A549 (cell line): ENCODE measurements around the gene ELMO2.

ENCODE experiments used
- CBX8 ChIP-seq: fragments of 200-600 bp; sonication (generic); IDR thresholded peaks from 2 replicates; pipeline ENCODE4 v1.6.1; 2016
- CHD4 ChIP-seq: fragments of 200-600 bp; sonication (generic); IDR thresholded peaks from 2 replicates; pipeline ENCODE4 v1.6.1; 2016; ENCODE audit warnings: antibody characterized with exemption, mild to moderate bottlenecking, borderline replicate concordance
- ESRRA ChIP-seq: fragments of 150-350 bp; IDR thresholded peaks from 2 replicates; pipeline ENCODE4 v1.6.1; 2014; ENCODE audit warnings: mild to moderate bottlenecking, low read length, borderline replicate concordance
- HEYL ChIP-seq: fragments of 250-450 bp; sonication (Bioruptor Pico); IDR thresholded peaks from 2 replicates; pipeline ENCODE4 v1.8.0; 2021; ENCODE audit warnings: mild to moderate bottlenecking, moderate library complexity
- HOXA7 ChIP-seq: fragments of 250-450 bp; sonication (Bioruptor Pico); IDR thresholded peaks from 2 replicates; pipeline ENCODE4 v1.5.0; 2020; ENCODE audit warnings: mild to moderate bottlenecking, moderate library complexity
- MAFK ChIP-seq: fragments of 450-650 bp; IDR thresholded peaks from 2 replicates; pipeline ENCODE4 v1.6.1; 2014; ENCODE audit not compliant: partially characterized antibody
- NR3C1 ChIP-seq: fragments of >200 bp; sonication (Bioruptor Twin); formaldehyde crosslinking; IDR thresholded peaks from 3 replicates; pipeline ENCODE4 v1.6.1; 2017
- POLR2A ChIP-seq: IDR thresholded peaks from 2 replicates; pipeline ENCODE4 v1.6.1; 2012; ENCODE audit warnings: mild to moderate bottlenecking, low read length
- RFX5 ChIP-seq: fragments of 450-650 bp; IDR thresholded peaks from 2 replicates; pipeline ENCODE4 v1.7.1; 2014; ENCODE audit warnings: antibody characterized with exemption, mild to moderate bottlenecking, moderate library complexity
- TF ChIP-seq, protein P1 (sequence below): fragments of >200 bp; sonication (Bioruptor Twin); formaldehyde crosslinking; IDR thresholded peaks from 3 replicates; pipeline ENCODE4 v1.5.1; 2016
- TF ChIP-seq, protein P2 (sequence below): fragments of 150-350 bp; IDR thresholded peaks from 2 replicates; pipeline ENCODE4 v1.6.1; 2014; ENCODE audit warnings: low read depth, mild to moderate bottlenecking, low read length
- TF ChIP-seq, protein P3 (sequence below): fragments of 450-650 bp; IDR thresholded peaks from 2 replicates; pipeline ENCODE4 v1.6.1; 2014; ENCODE audit warnings: antibody characterized with exemption
- TF ChIP-seq, protein P4 (sequence below): fragments of 200-600 bp; sonication (generic); IDR thresholded peaks from 2 replicates; pipeline ENCODE4 v1.6.1; 2016; ENCODE audit warnings: antibody characterized with exemption, mild to moderate bottlenecking, moderate library complexity
- TF ChIP-seq, protein P5 (sequence below): IDR thresholded peaks from 2 replicates; pipeline ENCODE4 v1.6.1; 2012

DNA sequence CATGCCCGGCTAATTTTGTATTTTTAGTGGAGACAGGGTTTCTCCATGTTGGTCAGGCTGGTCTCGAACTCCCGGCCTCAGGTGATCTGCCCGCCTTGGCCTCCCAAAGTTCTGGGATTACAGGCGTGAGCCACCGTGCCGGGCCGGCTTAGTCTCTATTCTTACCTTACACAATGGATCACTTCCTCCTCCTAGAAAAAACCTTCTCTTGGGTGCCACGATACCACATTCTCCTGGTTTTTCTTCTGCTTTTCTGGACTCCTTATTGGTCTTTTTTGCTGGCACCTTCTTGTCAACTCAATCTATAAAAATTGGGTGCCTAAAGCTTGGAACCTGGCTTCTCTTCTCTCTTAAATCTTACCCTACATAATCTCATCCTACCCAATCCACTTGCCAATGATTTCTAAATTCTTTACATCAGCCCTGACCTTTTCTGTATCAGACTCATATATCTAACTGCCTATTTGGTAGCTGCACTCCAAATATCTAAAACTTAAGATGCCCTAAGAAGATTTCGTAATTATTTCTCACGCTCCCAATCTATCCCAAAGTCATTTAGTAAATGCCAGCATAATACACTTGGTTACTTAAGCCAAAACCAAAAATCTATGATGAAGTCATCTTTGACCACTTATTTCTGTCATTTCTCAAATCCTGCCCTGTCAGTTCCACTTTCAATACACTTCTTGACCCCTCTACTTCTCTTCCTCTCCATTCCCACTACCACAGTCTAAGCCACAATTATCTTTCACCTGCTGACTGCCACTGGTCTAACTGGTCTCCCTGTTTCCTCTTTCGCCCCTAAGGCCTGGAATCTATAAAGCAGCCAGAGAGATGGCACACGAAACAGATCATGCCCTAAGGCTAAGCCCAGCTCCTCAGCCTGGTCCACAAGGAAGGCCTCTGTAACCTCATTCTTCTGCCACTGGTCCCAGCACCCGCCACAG, 43.2 kb downstream of the ELMO2 start:
- TF ChIP-seq RFX5: no peak
- TF ChIP-seq, protein P1, sequence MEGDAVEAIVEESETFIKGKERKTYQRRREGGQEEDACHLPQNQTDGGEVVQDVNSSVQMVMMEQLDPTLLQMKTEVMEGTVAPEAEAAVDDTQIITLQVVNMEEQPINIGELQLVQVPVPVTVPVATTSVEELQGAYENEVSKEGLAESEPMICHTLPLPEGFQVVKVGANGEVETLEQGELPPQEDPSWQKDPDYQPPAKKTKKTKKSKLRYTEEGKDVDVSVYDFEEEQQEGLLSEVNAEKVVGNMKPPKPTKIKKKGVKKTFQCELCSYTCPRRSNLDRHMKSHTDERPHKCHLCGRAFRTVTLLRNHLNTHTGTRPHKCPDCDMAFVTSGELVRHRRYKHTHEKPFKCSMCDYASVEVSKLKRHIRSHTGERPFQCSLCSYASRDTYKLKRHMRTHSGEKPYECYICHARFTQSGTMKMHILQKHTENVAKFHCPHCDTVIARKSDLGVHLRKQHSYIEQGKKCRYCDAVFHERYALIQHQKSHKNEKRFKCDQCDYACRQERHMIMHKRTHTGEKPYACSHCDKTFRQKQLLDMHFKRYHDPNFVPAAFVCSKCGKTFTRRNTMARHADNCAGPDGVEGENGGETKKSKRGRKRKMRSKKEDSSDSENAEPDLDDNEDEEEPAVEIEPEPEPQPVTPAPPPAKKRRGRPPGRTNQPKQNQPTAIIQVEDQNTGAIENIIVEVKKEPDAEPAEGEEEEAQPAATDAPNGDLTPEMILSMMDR: no peak
- TF ChIP-seq, protein P2, sequence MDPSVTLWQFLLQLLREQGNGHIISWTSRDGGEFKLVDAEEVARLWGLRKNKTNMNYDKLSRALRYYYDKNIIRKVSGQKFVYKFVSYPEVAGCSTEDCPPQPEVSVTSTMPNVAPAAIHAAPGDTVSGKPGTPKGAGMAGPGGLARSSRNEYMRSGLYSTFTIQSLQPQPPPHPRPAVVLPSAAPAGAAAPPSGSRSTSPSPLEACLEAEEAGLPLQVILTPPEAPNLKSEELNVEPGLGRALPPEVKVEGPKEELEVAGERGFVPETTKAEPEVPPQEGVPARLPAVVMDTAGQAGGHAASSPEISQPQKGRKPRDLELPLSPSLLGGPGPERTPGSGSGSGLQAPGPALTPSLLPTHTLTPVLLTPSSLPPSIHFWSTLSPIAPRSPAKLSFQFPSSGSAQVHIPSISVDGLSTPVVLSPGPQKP: no peak
- no peak for TF ChIP-seq MAFK
- no peak for TF ChIP-seq NR3C1
- TF ChIP-seq, protein P3, sequence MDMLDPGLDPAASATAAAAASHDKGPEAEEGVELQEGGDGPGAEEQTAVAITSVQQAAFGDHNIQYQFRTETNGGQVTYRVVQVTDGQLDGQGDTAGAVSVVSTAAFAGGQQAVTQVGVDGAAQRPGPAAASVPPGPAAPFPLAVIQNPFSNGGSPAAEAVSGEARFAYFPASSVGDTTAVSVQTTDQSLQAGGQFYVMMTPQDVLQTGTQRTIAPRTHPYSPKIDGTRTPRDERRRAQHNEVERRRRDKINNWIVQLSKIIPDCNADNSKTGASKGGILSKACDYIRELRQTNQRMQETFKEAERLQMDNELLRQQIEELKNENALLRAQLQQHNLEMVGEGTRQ: no peak
- no peak for TF ChIP-seq CHD4
- TF ChIP-seq, protein P4, sequence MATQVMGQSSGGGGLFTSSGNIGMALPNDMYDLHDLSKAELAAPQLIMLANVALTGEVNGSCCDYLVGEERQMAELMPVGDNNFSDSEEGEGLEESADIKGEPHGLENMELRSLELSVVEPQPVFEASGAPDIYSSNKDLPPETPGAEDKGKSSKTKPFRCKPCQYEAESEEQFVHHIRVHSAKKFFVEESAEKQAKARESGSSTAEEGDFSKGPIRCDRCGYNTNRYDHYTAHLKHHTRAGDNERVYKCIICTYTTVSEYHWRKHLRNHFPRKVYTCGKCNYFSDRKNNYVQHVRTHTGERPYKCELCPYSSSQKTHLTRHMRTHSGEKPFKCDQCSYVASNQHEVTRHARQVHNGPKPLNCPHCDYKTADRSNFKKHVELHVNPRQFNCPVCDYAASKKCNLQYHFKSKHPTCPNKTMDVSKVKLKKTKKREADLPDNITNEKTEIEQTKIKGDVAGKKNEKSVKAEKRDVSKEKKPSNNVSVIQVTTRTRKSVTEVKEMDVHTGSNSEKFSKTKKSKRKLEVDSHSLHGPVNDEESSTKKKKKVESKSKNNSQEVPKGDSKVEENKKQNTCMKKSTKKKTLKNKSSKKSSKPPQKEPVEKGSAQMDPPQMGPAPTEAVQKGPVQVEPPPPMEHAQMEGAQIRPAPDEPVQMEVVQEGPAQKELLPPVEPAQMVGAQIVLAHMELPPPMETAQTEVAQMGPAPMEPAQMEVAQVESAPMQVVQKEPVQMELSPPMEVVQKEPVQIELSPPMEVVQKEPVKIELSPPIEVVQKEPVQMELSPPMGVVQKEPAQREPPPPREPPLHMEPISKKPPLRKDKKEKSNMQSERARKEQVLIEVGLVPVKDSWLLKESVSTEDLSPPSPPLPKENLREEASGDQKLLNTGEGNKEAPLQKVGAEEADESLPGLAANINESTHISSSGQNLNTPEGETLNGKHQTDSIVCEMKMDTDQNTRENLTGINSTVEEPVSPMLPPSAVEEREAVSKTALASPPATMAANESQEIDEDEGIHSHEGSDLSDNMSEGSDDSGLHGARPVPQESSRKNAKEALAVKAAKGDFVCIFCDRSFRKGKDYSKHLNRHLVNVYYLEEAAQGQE: no peak
- no peak for TF ChIP-seq CBX8
- TF ChIP-seq POLR2A: no peak
- TF ChIP-seq, protein P5, sequence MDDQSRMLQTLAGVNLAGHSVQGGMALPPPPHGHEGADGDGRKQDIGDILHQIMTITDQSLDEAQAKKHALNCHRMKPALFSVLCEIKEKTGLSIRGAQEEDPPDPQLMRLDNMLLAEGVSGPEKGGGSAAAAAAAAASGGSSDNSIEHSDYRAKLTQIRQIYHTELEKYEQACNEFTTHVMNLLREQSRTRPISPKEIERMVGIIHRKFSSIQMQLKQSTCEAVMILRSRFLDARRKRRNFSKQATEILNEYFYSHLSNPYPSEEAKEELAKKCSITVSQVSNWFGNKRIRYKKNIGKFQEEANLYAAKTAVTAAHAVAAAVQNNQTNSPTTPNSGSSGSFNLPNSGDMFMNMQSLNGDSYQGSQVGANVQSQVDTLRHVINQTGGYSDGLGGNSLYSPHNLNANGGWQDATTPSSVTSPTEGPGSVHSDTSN: no peak
- no peak for TF ChIP-seq ESRRA
- no peak; the same call in 1 of the 2 replicates for TF ChIP-seq HOXA7 (CRISPR knock-in tag)
- no peak for TF ChIP-seq HEYL (CRISPR knock-in tag)
